Measurements from ENCODE around the gene DCAF6.

DCAF6 gene

GRCh38 chr1:167934426-167935215 is 1.9 kb upstream of the DCAF6 start:
- no peak for TF ChIP-seq CTCF (conservative IDR thresholded peaks at IDR 0.05)
- H3K27ac ChIP-seq: peak overlapping the region; percentile 99

GRCh38 chr1:167935216-167936067 is 1.0 kb upstream of the DCAF6 start:
- peak overlapping the region; percentile 99 for H3K27ac ChIP-seq
- TF ChIP-seq CTCF (conservative IDR thresholded peaks at IDR 0.05): no peak

- no peak for TF ChIP-seq CTCF (conservative IDR thresholded peaks at IDR 0.05)
- peak within 1 kb of the TSS; percentile 99 for H3K27ac ChIP-seq
These were observed 636 bp downstream of the DCAF6 start, which contains the start of gene MPC2 for GRCh38 chr1:167936930-167937708. TSS of gene MPC2 (minus strand) at chr1:167937072. CDS start at chr1:167935841, 1,231 bp downstream.

- peak overlapping the region; percentile 99 for H3K27ac ChIP-seq
- no peak for TF ChIP-seq CTCF (conservative IDR thresholded peaks at IDR 0.05)
These were observed 1.2 kb downstream of the DCAF6 start for GRCh38 chr1:167937709-167938010.

- no peak for TF ChIP-seq CTCF (conservative IDR thresholded peaks at IDR 0.05)
- H3K27ac ChIP-seq: peak overlapping the region; percentile 99
These were observed 1.7 kb downstream of the DCAF6 start for GRCh38 chr1:167938080-167938636.

GRCh38 chr1:167940264-167940663 is 3.8 kb downstream of the DCAF6 start:
- no peak for TF ChIP-seq CTCF (conservative IDR thresholded peaks at IDR 0.05)

More at GRCh38 chr1:167940264-167940663, 3.8 kb downstream of the DCAF6 start:
- H3K27ac ChIP-seq: no peak overlapping the region

All from VCaP (cell line).